ENCODE data around the gene SEPSECS. TPM values are rescaled to one million over a fixed set of nuclear protein-coding genes. Genes with fewer than 3 reads are reported as not detected.

Gene SEPSECS
- total and polyA plus RNA-seq, 2 of the 8 experiments (the other 6 are each of a cell fraction or from before 2014, with no cell fraction given): 1.9 to 4.1 TPM

DNA sequence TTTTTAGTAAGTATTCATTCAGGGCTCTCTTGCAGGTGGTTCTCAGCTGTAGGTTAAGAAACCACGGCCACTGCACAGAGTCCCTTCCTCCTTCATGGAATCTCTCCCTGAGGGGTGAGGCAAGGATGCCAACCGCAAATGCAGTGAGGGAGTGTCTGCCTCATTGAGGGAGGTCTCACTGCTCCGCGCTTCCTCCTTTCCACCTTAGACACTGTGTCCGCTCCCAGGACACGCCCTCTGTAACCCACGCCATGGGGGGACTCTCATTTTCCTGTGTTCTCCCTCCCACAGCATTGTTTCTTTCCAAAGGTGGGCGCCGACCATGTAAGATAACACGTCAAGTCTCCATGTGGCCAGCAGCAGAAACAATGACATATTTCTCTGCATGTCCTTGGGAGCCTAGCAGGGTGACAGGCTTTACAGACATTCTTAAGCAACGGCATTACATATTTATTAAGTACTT lies 63.2 kb downstream of the SEPSECS start:
- H2BK15ac ChIP-seq (ENCODE audit: low read length): no peak overlapping the region
- H3K4me3 ChIP-seq (ENCODE audit: extremely low read depth in 1 of 4, insufficient read depth in 2 of 4, low read depth in 3 of 4, low read length in 4 of 4): no peak overlapping the region
- no peak overlapping the region for H3K4me2 ChIP-seq (ENCODE audit: insufficient read depth in 1 of 2, low read depth in 2 of 2, low read length in 2 of 2)
- H4K91ac ChIP-seq (replicated peaks; ENCODE audit: insufficient read length, low read length): no peak overlapping the region
- H4K5ac ChIP-seq (ENCODE audit: insufficient read length, low read depth, low read length): no peak overlapping the region
- no peak overlapping the region for H2BK12ac ChIP-seq (ENCODE audit: low read depth, low read length)
- no peak overlapping the region for H2AFZ ChIP-seq (ENCODE audit: low read length)
- H3K79me1 ChIP-seq (ENCODE audit: low read depth, low read length): no peaks in the 10 kb centered on the region
- ChIA-PET POLR2A (ENCODE audit: partially characterized antibody) (interaction anchor here (1.1 kb wide), 1 partner anchor 20 kb away, joined by 3 read pairs; no protein-coding TSS in a partner anchor), CTCF (ENCODE audit: partially characterized antibody) (interaction anchor here (0.6 to 2.3 kb wide), 2 partner anchors 47 to 116 kb away, joined by 3 to 7 read pairs; no protein-coding TSS in a partner anchor)
- peaks cover 7 to 11% of the 10 kb centered on the region in 2 experiments for H3K9me3 ChIP-seq (ENCODE audit: insufficient read depth in 2 of 2, low read depth in 1 of 2, low read length in 1 of 2)
- no peak overlapping the region for H2AK5ac ChIP-seq (ENCODE audit: low read depth, low read length)
- 94% methylated on average over 8 of the region's 11 CpGs; no CpG with 5 or more reads in 1 of the 2 experiments for WGBS, 2 experiments (ENCODE audit: extremely low coverage in 1 of 2, insufficient coverage in 1 of 2, insufficient read length in 1 of 2, insufficient replicate concordance in 2 of 2, low coverage in 1 of 2, low lambda C conversion rate in 2 of 2, missing lambda C conversion rate in 1 of 2)
- DNase-seq (ENCODE audit: low read depth in 1 of 2, low spot score in 2 of 2) (no peak), FAIRE-seq (no peak)
- peaks cover 0 to 7% (median under 1%) of the 10 kb centered on the region in 4 experiments; a peak in 2 of 7 replicates for H3K4me1 ChIP-seq (replicated peaks in 1 of 4; ENCODE audit: control insufficient read depth in 3 of 4, insufficient read depth in 4 of 4, low read length in 3 of 4)
- H3K18ac ChIP-seq (ENCODE audit: extremely low read depth, low read length): no peak overlapping the region
- H3K27me3 ChIP-seq (replicated peaks in 1 of 4; ENCODE audit: control insufficient read depth in 3 of 4, extremely low read depth in 1 of 4, insufficient read depth in 3 of 4, low read length in 3 of 4): no peaks in the 10 kb centered on the region
- H3K23ac ChIP-seq (ENCODE audit: insufficient read length): no peak overlapping the region
- no peak overlapping the region for H3K4ac ChIP-seq (replicated peaks; ENCODE audit: insufficient read length, low read depth, low read length)
- no peaks in the 10 kb centered on the region for H3K79me2 ChIP-seq (ENCODE audit: control insufficient read depth in 1 of 2, insufficient read depth in 2 of 2, low read length in 2 of 2)
- no peaks in the 10 kb centered on the region for H3K36me3 ChIP-seq (ENCODE audit: control insufficient read depth in 2 of 4, insufficient read depth in 4 of 4, low read length in 3 of 4)
- H2BK20ac ChIP-seq (ENCODE audit: low read length): no peak overlapping the region
- H2BK5ac ChIP-seq (ENCODE audit: low read depth, low read length): no peak overlapping the region
- H3K27ac ChIP-seq (ENCODE audit: low read depth, low read length): no peak overlapping the region
- H2BK120ac ChIP-seq (replicated peaks; ENCODE audit: low read depth, low read length): no peak overlapping the region
- H3K56ac ChIP-seq (replicated peaks; ENCODE audit: insufficient read length, low read depth, low read length): no peak overlapping the region
- no peak overlapping the region for H4K8ac ChIP-seq (ENCODE audit: extremely low read depth, insufficient read depth, low read length)
- no peaks in the 10 kb centered on the region for H4K20me1 ChIP-seq (replicated peaks in 1 of 2; ENCODE audit: control insufficient read depth in 1 of 2, insufficient read depth in 2 of 2, low read length in 2 of 2)
- no peak overlapping the region for H3K14ac ChIP-seq (ENCODE audit: insufficient read length)
- H3K23me2 ChIP-seq (ENCODE audit: low read depth, low read length): no peaks in the 10 kb centered on the region; the same call in 1 of the 2 replicates
- H3K9ac ChIP-seq (replicated peaks in 1 of 4; ENCODE audit: extremely low read depth in 1 of 4, low read depth in 3 of 4, low read length in 3 of 4): no peak overlapping the region
- no peak for TF ChIP-seq RNF2 (IDR thresholded peaks at IDR 0.05; ENCODE audit: borderline replicate concordance, low read depth, low read length, missing control alignments, poor library complexity, severe bottlenecking)

Measured in H1 (cell line).